Astrocyte (in vitro differentiated cells and primary cell): ENCODE measurements around the gene HEMK1.

ENCODE experiments used
- EZH2 ChIP-seq: IDR thresholded peaks from 2 replicates; pipeline ENCODE4 v1.6.1; 2012; ENCODE audit warnings: mild to moderate bottlenecking, low read length, inconsistent platforms; ENCODE audit not compliant: insufficient read depth
- TF ChIP-seq, protein P1 (sequence below): IDR thresholded peaks from 2 replicates; pipeline ENCODE4 v1.5.1; 2011; ENCODE audit warnings: low read depth, mild to moderate bottlenecking, inconsistent platforms, low read length, moderate library complexity; ENCODE audit not compliant: insufficient read depth

DNA sequence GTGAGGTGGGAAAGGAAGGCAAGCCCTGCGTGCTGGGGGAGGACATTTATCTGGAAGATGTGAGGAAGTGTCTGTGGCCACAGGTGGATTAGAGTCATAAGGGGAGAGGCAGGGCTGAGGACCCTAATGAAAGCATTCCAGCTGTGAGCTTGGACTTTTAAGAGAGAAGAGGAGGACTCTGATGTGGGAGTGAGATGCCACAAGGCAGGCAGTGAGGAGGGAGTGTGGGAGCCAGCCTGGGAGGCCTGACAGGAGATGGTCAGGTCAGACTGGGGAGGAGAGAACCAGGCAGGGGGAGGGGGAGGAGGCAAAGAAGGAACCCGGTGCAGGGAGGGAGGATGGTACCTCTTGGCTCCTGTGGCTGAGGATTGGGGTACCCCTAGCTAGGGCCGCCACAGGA is 68.6 kb downstream of the HEMK1 start:
- TF ChIP-seq, protein P1, sequence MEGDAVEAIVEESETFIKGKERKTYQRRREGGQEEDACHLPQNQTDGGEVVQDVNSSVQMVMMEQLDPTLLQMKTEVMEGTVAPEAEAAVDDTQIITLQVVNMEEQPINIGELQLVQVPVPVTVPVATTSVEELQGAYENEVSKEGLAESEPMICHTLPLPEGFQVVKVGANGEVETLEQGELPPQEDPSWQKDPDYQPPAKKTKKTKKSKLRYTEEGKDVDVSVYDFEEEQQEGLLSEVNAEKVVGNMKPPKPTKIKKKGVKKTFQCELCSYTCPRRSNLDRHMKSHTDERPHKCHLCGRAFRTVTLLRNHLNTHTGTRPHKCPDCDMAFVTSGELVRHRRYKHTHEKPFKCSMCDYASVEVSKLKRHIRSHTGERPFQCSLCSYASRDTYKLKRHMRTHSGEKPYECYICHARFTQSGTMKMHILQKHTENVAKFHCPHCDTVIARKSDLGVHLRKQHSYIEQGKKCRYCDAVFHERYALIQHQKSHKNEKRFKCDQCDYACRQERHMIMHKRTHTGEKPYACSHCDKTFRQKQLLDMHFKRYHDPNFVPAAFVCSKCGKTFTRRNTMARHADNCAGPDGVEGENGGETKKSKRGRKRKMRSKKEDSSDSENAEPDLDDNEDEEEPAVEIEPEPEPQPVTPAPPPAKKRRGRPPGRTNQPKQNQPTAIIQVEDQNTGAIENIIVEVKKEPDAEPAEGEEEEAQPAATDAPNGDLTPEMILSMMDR, result no peak
- no peak for TF ChIP-seq EZH2
